Mononuclear cell (primary cell): Measurements from ENCODE around the gene CACNA1C. TPM values are rescaled to one million over a fixed set of nuclear protein-coding genes. Genes with fewer than 3 reads are reported as not detected.
"Not testable (repeated sequence)": the region's sequence is repeated elsewhere in the genome, so short reads cannot be mapped to it uniquely, and the experiment has no call there.

ENCODE experiments used
- H3K27me3 ChIP-seq: 2 replicates; pipeline ENCODE4 v1.6.0; 2011; ENCODE audit warnings: low read length, control low read depth; ENCODE audit not compliant: insufficient read depth
- H3K4me1 ChIP-seq: 2 replicates; pipeline ENCODE4 v1.5.1; 2011; ENCODE audit warnings: mild to moderate bottlenecking, low read length, control low read depth; ENCODE audit not compliant: insufficient read depth
- H3K4me3 ChIP-seq: 2 replicates; pipeline ENCODE4 v1.5.1; 2011; ENCODE audit warnings: mild to moderate bottlenecking, low read length, moderate library complexity
- H3K9me3 ChIP-seq: 2 replicates; pipeline ENCODE4 v1.5.1; 2011; ENCODE audit warnings: low read depth, mild to moderate bottlenecking, control low read depth, low read length
- total RNA-seq: library from RNA; depleted of rRNA; stranded (reverse); fragments of >200 nt; gene quantifications from one replicate; pipeline ENCODE4 v1.2.3, GENCODE V29; 2012

The CACNA1C gene
- total RNA-seq, 1 donor: 0.10 TPM

GRCh38 chr12:2248087-2248900 is 195.5 kb downstream of the CACNA1C start:
- no peak overlapping the region for H3K4me3 ChIP-seq
- H3K27me3 ChIP-seq: no peaks in the 10 kb centered on the region
- no peaks in the 10 kb centered on the region for H3K9me3 ChIP-seq
- H3K4me1 ChIP-seq: no peaks in the 10 kb centered on the region

GRCh38 chr12:2248901-2249381 is 196.2 kb downstream of the CACNA1C start:
- Histone ChIP-seq H3K4me3 (no peak overlapping the region), H3K9me3 (no peaks in the 10 kb centered on the region), H3K27me3 (no peaks in the 10 kb centered on the region), H3K4me1 (no peaks in the 10 kb centered on the region)

GRCh38 chr12:2250797-2251196 is 198.0 kb downstream of the CACNA1C start:
- Histone ChIP-seq H3K4me1 (no peaks in the 10 kb centered on the region), H3K4me3 (no peak overlapping the region), H3K9me3 (peaks cover 5% of the 10 kb centered on the region), H3K27me3 (no peaks in the 10 kb centered on the region)

- Histone ChIP-seq H3K4me1 (no peaks in the 10 kb centered on the region), H3K9me3 (peaks cover 8% of the 10 kb centered on the region), H3K4me3 (no peak overlapping the region), H3K27me3 (no peaks in the 10 kb centered on the region)
Observed at GRCh38 chr12:2251526-2252209, 198.9 kb downstream of the CACNA1C start.

GRCh38 chr12:2255311-2255710 is 202.5 kb downstream of the CACNA1C start:
- Histone ChIP-seq H3K4me3 (no peak overlapping the region), H3K4me1 (peaks cover 22% of the 10 kb centered on the region), H3K9me3 (peaks cover 8% of the 10 kb centered on the region), H3K27me3 (no peaks in the 10 kb centered on the region)

GRCh38 chr12:2255731-2256130 is 202.9 kb downstream of the CACNA1C start:
- H3K4me1 ChIP-seq: peaks cover 25% of the 10 kb centered on the region
- not testable (repeated sequence) for H3K27me3 ChIP-seq, H3K9me3 ChIP-seq, H3K4me3 ChIP-seq

- H3K27me3 ChIP-seq: no peaks in the 10 kb centered on the region
- H3K4me1 ChIP-seq: peaks cover 25% of the 10 kb centered on the region
- no peak overlapping the region for H3K4me3 ChIP-seq
- peaks cover 8% of the 10 kb centered on the region for H3K9me3 ChIP-seq
Observed at GRCh38 chr12:2256453-2256852, 203.7 kb downstream of the CACNA1C start.

GRCh38 chr12:2256915-2257314 is 204.1 kb downstream of the CACNA1C start:
- peaks cover 25% of the 10 kb centered on the region for H3K4me1 ChIP-seq
- H3K4me3 ChIP-seq: no peak overlapping the region
- no peaks in the 10 kb centered on the region for H3K27me3 ChIP-seq
- H3K9me3 ChIP-seq: peaks cover 8% of the 10 kb centered on the region

- Histone ChIP-seq H3K4me3 (no peak overlapping the region), H3K4me1 (peaks cover 25% of the 10 kb centered on the region)
Observed at GRCh38 chr12:2258025-2258424, 205.2 kb downstream of the CACNA1C start.

GRCh38 chr12:2259369-2259768 is 206.6 kb downstream of the CACNA1C start:
- H3K9me3 ChIP-seq: peaks cover 8% of the 10 kb centered on the region
- peaks cover 25% of the 10 kb centered on the region for H3K4me1 ChIP-seq
- H3K4me3 ChIP-seq: no peak overlapping the region
- no peaks in the 10 kb centered on the region for H3K27me3 ChIP-seq

More at GRCh38 chr12:2258025-2258424, 205.2 kb downstream of the CACNA1C start:
- peaks cover 8% of the 10 kb centered on the region for H3K9me3 ChIP-seq
- no peaks in the 10 kb centered on the region for H3K27me3 ChIP-seq

- H3K9me3 ChIP-seq: peaks cover 7% of the 10 kb centered on the region
- H3K4me1 ChIP-seq: peaks cover 25% of the 10 kb centered on the region
- H3K4me3 ChIP-seq: no peak overlapping the region
- no peaks in the 10 kb centered on the region for H3K27me3 ChIP-seq
Observed at GRCh38 chr12:2260441-2260840, 207.7 kb downstream of the CACNA1C start.

- Histone ChIP-seq H3K4me3 (no peak overlapping the region), H3K27me3 (no peaks in the 10 kb centered on the region)
Observed at GRCh38 chr12:2261708-2262107, 208.9 kb downstream of the CACNA1C start.

GRCh38 chr12:2262449-2262848 is 209.7 kb downstream of the CACNA1C start:
- Histone ChIP-seq H3K27me3 (no peaks in the 10 kb centered on the region), H3K9me3 (no peaks in the 10 kb centered on the region), H3K4me3 (no peak overlapping the region), H3K4me1 (peaks cover 25% of the 10 kb centered on the region)

More at GRCh38 chr12:2261708-2262107, 208.9 kb downstream of the CACNA1C start:
- Histone ChIP-seq H3K4me1 (peaks cover 25% of the 10 kb centered on the region), H3K9me3 (no peaks in the 10 kb centered on the region)

- H3K4me3 ChIP-seq: no peak overlapping the region
- no peaks in the 10 kb centered on the region for H3K9me3 ChIP-seq
- peaks cover 18% of the 10 kb centered on the region for H3K4me1 ChIP-seq
- no peaks in the 10 kb centered on the region for H3K27me3 ChIP-seq
Observed at GRCh38 chr12:2263901-2264300, 211.1 kb downstream of the CACNA1C start.

- no peaks in the 10 kb centered on the region for H3K9me3 ChIP-seq
- no peak overlapping the region for H3K4me3 ChIP-seq
Observed at GRCh38 chr12:2264651-2265232, 212.0 kb downstream of the CACNA1C start.

More at GRCh38 chr12:2264651-2265232, 212.0 kb downstream of the CACNA1C start:
- Histone ChIP-seq H3K4me1 (peaks cover 9% of the 10 kb centered on the region), H3K27me3 (no peaks in the 10 kb centered on the region)
